Fibroblast of lung (primary cell): ENCODE results near the gene UNCX. TPM values are rescaled to one million over a fixed set of nuclear protein-coding genes. Genes with fewer than 3 reads are reported as not detected.

ENCODE experiments used
- DNase-seq, 2 donors: peaks; one replicate each; pipeline versions ENCODE4 v3.0.0 to v3.0.0-alpha.2; 2010; ENCODE audit warnings: low read depth in 2 of 2
- H2AFZ ChIP-seq: 2 replicates; pipeline ENCODE4 v1.5.1; 2012; ENCODE audit warnings: low read length, control low read depth, inconsistent platforms
- H3K27ac ChIP-seq: 2 replicates; pipeline ENCODE4 v1.5.1; 2011; ENCODE audit warnings: low read length, control low read depth; ENCODE audit not compliant: insufficient read depth
- H3K27me3 ChIP-seq: 2 replicates; pipeline ENCODE4 v1.5.1; 2011; ENCODE audit warnings: mild to moderate bottlenecking, low read length; ENCODE audit not compliant: control insufficient read depth, insufficient read depth
- H3K36me3 ChIP-seq: 2 replicates; pipeline ENCODE4 v1.5.1; 2011; ENCODE audit warnings: low read length; ENCODE audit not compliant: control insufficient read depth, insufficient read depth
- H3K4me1 ChIP-seq: 2 replicates; pipeline ENCODE4 v1.5.1; 2011; ENCODE audit warnings: low read length; ENCODE audit not compliant: control insufficient read depth, insufficient read depth; ENCODE audit errors: extremely low read depth
- H3K4me2 ChIP-seq: 2 replicates; pipeline ENCODE4 v1.5.1; 2011; ENCODE audit warnings: low read length, control low read depth; ENCODE audit not compliant: insufficient read depth; ENCODE audit errors: extremely low read depth
- H3K4me3 ChIP-seq, 4 experiments: fragments of 200-600 bp in 1 of 4; sonication (generic) in 1 of 4; replicated peaks in 1 of 4; 2 replicates each; pipeline ENCODE4 v1.5.1; 2011 to 2016; ENCODE audit warnings: low read length in 4 of 4, low read depth in 3 of 4, mild to moderate bottlenecking in 3 of 4, control low read depth in 2 of 4, inconsistent platforms in 1 of 4, mixed read lengths in 1 of 4; ENCODE audit not compliant: insufficient read depth in 1 of 4; ENCODE audit errors: control extremely low read depth in 1 of 4
- H3K79me2 ChIP-seq: 2 replicates; pipeline ENCODE4 v1.5.1; 2012; ENCODE audit warnings: mild to moderate bottlenecking, low read length, inconsistent platforms; ENCODE audit not compliant: control insufficient read depth, insufficient read depth
- H3K9ac ChIP-seq: 2 replicates; pipeline ENCODE4 v1.5.1; 2011; ENCODE audit warnings: mild to moderate bottlenecking, low read length, control low read depth; ENCODE audit not compliant: insufficient read depth
- H3K9me3 ChIP-seq: 2 replicates; pipeline ENCODE4 v1.5.1; 2012; ENCODE audit warnings: low read depth, low read length; ENCODE audit not compliant: control insufficient read depth, insufficient read depth
- H4K20me1 ChIP-seq: 2 replicates; pipeline ENCODE4 v1.5.1; 2011; ENCODE audit warnings: low read length; ENCODE audit not compliant: control insufficient read depth, insufficient read depth; ENCODE audit errors: extremely low read depth
- CTCF ChIP-seq, 2 donors: IDR thresholded peaks in 1 of 2; conservative IDR thresholded peaks in 1 of 2; 1 replicate in 1 of 2; 2 replicates in 1 of 2; pipeline ENCODE4 v1.5.1; 2011 to 2012; ENCODE audit warnings: low read length in 2 of 2, control low read depth in 1 of 2, inconsistent platforms in 1 of 2, low read depth in 1 of 2, mild to moderate bottlenecking in 1 of 2
- EZH2 ChIP-seq: IDR thresholded peaks from 2 replicates; pipeline ENCODE4 v1.5.1; 2012; ENCODE audit warnings: low read length, control low read depth, mild to moderate bottlenecking; ENCODE audit errors: missing control alignments
- polyA plus RNA-seq, 2 donors: library from polyadenylated mRNA; depleted of rRNA in 1 of 2; stranded (reverse) in 1 of 2; unstranded in 1 of 2; fragments of >200 nt; gene quantifications; 2 replicates each; pipeline ENCODE4 v1.2.1, GENCODE V29; 2011 to 2012; ENCODE audit warnings: missing spikeins in 1 of 2
- total RNA-seq: library from RNA; depleted of rRNA; stranded (reverse); fragments of >200 nt; gene quantifications from 2 replicates; pipeline ENCODE4 v1.2.1, GENCODE V29; 2014

UNCX gene
- total and polyA plus RNA-seq, 2 donors (not counting 1 experiment from before 2014, with no cell fraction given), result not detected

- Histone ChIP-seq H3K4me3 (no peak overlapping the region), H3K27me3 (peaks cover 24% of the 10 kb centered on the region), H3K4me1 (no peaks in the 10 kb centered on the region), H2AFZ (no peak overlapping the region), H3K27ac (no peak overlapping the region), H3K36me3 (no peaks in the 10 kb centered on the region), H3K79me2 (no peaks in the 10 kb centered on the region), H3K9me3 (no peaks in the 10 kb centered on the region), H4K20me1 (no peaks in the 10 kb centered on the region), H3K9ac (no peak overlapping the region), H3K4me2 (no peak overlapping the region)
- no peak for DNase-seq
- no peak for TF ChIP-seq CTCF (conservative IDR thresholded peaks at IDR 0.05 in 1 of 2, IDR thresholded peaks at IDR 0.05 in 1 of 2; ENCODE audit: low read depth in 1 of 2, low read length in 2 of 2)
- no peak for TF ChIP-seq EZH2
These were observed 23.2 kb downstream of the UNCX start for GRCh38 chr7:1255817-1256340.

GRCh38 chr7:1256621-1257020 lies 23.9 kb downstream of the UNCX start:
- no peak overlapping the region for H3K4me2 ChIP-seq
- H3K27ac ChIP-seq, result no peak overlapping the region
- TF ChIP-seq CTCF (conservative IDR thresholded peaks at IDR 0.05 in 1 of 2, IDR thresholded peaks at IDR 0.05 in 1 of 2; ENCODE audit: low read depth in 1 of 2, low read length in 2 of 2) (no peak), EZH2 (no peak)
- no peak overlapping the region for H3K4me3 ChIP-seq
- DNase-seq, result no peak
- peaks cover 24% of the 10 kb centered on the region for H3K27me3 ChIP-seq
- no peaks in the 10 kb centered on the region for H3K36me3 ChIP-seq
- H4K20me1 ChIP-seq, result no peaks in the 10 kb centered on the region
- H3K79me2 ChIP-seq, result no peaks in the 10 kb centered on the region
- no peaks in the 10 kb centered on the region for H3K9me3 ChIP-seq
- no peak overlapping the region for H3K9ac ChIP-seq
- no peak overlapping the region for H2AFZ ChIP-seq
- H3K4me1 ChIP-seq, result no peaks in the 10 kb centered on the region

DNA sequence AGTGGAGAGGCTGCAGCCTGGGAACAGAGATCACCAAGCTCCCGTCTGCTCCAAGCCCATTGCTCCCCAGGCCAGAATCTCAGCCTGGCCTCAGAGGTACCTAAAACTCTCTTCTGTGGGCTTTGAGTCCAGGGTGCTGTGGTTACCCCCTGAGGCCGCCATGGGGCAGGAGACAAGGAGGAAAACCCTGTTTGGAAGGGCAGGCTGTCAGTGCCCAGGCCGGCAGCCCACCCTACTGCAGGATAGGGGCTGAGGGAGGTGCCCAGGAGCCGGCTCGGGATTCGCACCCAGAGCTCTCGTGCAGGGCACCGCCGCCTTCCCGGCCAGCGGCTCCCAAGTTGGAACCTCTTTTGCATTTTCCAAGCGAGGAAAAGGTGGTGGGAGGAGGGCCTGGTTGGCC lies 24.5 kb downstream of the UNCX start:
- Histone ChIP-seq H3K4me3 (no peak overlapping the region), H3K79me2 (no peaks in the 10 kb centered on the region), H3K27me3 (peaks cover 24% of the 10 kb centered on the region), H3K4me2 (no peak overlapping the region), H2AFZ (no peak overlapping the region), H3K9ac (no peak overlapping the region), H3K27ac (no peak overlapping the region), H3K9me3 (no peaks in the 10 kb centered on the region), H3K36me3 (no peaks in the 10 kb centered on the region), H3K4me1 (no peaks in the 10 kb centered on the region), H4K20me1 (no peaks in the 10 kb centered on the region)
- TF ChIP-seq EZH2 (no peak), CTCF (conservative IDR thresholded peaks at IDR 0.05 in 1 of 2, IDR thresholded peaks at IDR 0.05 in 1 of 2; ENCODE audit: low read depth in 1 of 2, low read length in 2 of 2) (no peak)
- DNase-seq, result no peak
